CD4-positive, alpha-beta T cell treated with Interferon alpha-2 for 1 hour (primary cell): ENCODE results near the gene ERO1B.
"Not testable (repeated sequence)": the region's sequence is repeated elsewhere in the genome, so short reads cannot be mapped to it uniquely, and the experiment has no call there.

Experiments used
- DNase-seq, 2 donors: peaks; one replicate each; pipeline ENCODE4 v3.0.0-alpha.2; 2020 to 2022

The ERO1B gene

DNA sequence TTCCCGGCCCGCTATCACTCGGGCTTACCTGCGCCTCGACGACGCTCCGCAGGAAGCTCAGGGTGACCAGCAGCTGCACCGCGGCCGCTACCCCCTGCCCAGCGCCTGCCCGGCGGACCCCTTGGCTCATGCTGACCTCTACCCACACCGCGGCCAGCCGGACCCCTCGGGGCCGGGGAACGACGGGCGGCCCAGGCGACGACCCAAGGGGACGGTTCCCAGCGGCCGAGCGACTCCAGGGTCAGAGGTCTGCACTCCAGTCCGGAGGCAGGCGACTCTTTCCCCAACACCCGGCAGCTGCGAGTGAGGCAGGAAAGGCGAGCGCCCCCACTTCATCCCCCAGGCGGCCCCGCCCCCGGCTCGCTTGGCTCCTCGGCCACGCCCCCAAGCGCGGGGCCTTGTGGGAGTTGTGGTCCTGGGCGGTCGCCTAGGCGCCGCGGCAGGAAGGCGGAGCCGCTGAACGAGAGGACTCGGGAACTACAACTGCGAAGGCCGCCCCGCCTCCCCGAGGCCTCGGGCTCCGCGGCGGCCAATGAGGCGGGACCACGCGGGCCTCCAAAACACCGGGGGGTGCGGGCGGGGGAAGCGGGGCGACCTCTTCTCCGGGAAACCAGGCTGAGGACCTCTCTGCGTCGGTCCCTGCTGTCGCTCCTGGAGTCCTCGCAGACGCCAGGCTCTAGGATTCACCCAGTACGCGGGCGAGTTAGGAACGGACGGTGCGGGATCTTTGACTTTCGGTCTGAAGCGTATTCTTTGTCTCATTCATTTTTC is at the start of gene ERO1B:
ERO1B (minus strand) TSS at position 305 of the 771 bp plus-strand sequence; CDS start at position 130, 175 bp downstream.
- peak; percentile 97 to 98 for DNase-seq

GRCh38 chr1:236331412-236331811 is 49.7 kb upstream of the ERO1B start:
- not testable (repeated sequence) for DNase-seq

GRCh38 chr1:236326432-236326831 is 44.7 kb upstream of the ERO1B start:
- no peak for DNase-seq

GRCh38 chr1:236325567-236325966 is 43.8 kb upstream of the ERO1B start:
- no peak for DNase-seq

- no peak for DNase-seq
Observed at GRCh38 chr1:236323819-236324411, 42.2 kb upstream of the ERO1B start.

DNA sequence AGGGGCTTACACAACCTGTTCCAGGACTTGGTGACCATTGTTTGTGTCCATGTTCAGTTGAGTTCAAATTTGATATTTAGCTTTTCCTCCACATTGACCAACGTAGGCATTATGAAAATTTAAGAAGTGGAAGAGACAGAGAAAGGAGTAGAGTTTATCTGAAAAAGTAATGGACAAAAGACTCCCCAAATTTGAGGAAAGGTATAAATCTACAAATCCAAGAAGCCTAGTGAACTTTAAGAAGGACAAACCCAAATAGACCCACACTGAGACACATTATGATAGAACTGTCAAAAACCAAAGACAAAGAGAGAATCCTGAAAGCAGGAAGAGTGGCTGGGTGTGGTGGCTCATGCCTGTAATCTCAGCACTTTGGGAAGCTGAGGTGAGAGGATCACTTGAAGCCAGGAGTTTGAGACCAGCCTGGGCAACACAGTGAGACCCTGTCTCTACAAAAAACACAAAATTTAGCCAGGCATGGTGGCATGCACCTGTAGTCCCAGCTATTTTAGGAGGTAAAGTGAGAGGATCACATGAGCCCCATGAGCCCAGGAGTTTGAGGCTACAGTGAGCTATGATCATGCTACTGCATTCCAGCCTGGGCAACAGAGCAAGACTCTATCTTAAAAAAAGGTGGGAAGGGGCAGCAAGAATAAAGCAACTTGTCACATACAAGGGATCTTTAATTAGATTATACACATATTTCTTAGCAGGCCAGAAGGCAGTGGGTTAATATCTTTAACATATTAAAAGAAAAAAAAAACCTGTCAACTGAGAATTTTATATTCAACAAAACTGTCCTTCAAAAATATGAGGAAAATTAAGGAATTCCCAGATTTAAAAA is 41.0 kb upstream of the ERO1B start:
- no peak for DNase-seq

DNA sequence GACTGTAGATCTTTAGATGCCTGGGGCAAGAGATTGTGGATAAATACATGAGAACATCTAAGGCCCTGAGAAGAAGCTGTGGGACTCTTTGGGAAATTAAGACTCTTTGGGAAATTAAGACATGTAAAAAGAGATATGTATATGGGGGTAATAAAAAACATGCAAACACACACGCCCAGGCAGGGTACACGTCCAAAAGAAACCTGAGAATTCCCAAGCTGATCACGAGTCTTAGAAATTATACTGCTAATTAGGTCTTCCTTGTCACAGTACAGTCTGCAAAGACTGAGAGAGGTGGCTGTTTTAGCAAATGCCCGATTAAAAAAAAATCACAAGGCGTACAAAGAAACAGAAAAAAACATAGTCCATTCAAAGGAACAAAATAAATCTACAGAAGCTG is 39.3 kb upstream of the ERO1B start:
- no peak for DNase-seq

DNA sequence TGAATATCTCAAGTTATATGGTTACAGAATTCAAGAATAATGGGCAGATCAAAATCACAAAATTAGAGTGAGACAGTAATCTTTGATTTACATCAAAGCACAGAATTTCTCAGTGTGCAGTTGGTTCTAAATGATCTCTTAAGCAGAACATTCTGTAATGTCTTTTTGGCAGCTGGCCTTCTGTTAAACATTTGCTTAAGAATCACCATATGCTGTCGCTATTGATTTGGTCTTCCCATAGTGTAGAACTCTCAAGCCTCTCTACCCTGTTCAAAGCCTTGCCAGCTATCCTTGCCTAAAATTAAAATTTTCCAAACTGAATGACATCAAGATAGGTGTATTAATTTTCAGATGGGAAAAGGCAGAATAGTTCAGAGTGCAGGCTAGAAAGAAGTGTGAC is 38.9 kb upstream of the ERO1B start:
- no peak for DNase-seq

DNA sequence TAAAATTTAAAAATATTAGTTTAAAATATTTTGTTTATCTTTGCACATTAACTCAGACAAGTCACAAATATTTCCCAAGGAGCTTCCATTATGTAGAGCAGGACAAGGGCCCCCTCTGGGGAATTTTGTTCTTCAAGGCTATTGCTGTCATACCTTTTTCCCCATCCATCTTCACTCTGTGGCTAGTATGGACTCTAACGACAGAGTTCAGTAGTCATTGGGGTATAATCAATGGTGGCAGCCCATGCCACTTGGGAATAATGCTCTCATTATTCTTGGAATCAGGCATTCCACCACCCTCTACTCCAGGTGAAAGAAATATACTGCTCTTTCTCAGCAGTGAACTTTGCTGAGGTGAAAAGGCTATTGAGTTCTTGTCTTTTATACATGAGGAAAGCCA is 38.5 kb upstream of the ERO1B start:
- no peak for DNase-seq

DNA sequence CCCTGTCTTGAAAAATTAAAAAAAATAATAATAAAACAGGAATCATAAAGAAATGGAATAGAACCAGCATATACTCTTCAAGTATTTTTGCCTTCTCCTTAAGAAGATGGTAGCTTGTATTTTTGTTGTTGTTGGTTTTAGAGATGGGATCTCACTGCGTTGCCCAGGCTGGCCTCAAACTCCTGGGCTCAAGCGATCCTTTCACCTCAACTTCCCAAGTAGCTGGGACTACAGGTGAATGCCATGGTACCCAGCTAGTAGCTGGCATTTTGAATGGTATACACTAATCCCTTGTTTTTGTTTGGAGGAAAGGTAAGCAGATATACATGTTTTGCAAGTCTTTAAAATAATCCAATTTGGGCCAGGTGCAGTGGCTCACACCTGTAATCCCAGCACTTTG is 34.7 kb upstream of the ERO1B start:
- no peak for DNase-seq

DNA sequence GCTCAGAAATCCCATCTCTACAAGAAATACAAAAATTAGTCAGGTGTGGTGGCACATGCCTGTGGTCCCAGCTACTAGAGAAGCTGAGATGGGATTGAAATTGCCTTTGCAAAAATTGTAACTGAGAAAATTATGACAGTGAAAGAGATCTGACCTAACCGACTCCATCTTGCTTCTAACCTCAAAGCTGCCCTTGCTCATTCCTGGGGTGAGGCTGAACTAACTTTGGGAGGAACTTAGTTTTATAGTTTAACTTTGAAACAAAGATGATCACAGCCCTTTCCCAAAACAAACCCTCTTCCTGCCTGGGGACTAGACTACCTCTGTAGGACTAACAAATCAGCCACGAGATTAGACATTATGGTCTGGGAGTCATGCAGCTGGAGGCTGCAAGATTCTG is 33.8 kb upstream of the ERO1B start:
- no peak for DNase-seq

DNA sequence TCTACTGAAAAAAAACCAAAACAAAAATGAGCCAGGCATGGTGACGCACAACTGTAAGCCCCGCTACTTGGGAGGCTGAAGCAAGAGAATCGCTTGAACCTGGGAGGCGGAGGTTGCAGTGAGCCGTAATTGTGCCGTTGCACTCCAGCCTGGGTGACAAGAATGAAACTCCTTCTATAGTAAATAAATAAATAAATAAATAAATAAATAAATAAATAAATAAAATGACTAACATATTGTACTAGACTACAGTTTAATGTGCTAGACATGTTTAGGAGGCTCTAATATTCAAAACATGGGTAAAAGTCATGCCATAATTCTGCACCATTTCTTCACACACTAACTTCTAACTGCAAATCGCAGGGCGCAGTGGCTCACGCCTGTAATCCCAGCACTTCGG is 33.3 kb upstream of the ERO1B start:
- DNase-seq, result no peak

DNA sequence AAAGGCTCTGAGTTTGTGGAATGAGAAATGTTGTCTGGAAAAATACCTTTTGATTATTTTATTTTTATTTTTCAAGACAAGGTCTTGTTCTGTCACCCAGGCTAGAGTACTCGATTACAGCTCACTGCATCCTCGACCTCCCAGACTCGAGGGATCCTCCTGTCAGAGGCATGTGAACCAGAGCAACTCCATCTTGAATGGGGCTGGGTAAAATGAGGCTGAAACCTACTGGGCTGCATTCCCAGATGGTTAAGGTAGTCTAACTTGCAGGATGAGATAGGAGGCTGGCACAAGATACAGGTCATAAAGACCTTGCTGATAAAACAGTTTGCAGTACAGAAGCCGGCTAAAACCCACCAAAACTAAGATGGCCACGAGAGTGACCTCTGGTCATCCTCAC is 32.3 kb upstream of the ERO1B start:
- not testable (repeated sequence) for DNase-seq

- no peak for DNase-seq
Observed at GRCh38 chr1:236313427-236313826, 31.7 kb upstream of the ERO1B start.

DNA sequence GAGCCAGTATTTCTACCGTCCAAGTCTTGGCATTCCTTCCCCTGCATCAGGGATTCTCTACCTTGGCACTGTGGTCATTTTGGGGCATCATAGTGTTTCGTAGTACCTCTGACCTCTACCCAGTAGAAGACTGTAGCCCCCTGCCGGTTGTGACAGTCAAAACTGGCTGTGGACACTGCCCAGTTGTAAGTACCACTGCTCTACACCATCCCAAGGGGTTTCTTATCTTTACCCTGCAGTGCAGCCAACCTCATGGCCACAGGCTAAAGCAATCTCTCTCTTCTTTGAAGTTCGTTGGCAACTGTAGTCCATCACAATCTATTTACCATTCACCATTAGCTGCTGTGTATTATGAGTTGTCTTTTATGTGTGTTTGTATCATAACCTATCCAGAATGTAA is 29.3 kb upstream of the ERO1B start:
- DNase-seq, result no peak

GRCh38 chr1:236308827-236309226 is 27.1 kb upstream of the ERO1B start:
- no peak for DNase-seq

DNA sequence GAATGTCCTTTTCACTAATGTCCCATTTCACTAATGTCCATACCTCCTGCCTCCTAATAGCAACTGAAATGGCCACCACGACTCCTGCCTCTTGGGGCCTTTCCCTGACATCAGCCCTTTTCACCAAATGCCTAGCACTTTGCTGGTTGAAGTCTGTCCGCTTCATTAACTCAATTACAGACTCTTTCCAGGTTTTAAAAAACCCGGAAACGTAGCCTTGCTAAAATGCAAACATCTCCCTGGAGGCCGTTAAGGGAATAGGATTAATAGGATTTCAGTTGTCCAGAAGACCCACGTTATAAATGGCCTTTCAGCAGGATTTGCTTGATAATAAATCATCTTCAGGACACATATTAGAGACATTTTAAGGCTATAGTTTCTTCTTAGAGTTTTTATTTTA is 25.7 kb upstream of the ERO1B start:
- DNase-seq, result no peak

DNA sequence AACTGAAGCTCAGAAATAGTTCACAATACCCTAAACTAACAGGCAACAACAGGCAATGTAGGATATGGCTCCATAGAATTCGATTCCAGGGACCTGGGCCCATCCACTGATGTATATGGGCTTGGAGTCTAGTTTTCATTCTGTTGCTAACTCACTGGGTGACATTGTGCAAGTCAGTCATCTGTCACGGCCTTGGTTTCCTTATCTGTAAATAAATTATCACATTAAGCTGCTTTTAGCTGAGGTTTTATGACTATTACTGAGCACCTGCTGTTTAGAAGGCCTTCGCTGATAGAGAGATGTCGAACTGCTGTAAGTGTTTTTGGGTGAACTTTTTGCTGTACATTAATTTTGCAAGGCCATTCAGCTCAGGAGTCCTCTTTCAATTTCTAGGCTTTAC is 22.9 kb upstream of the ERO1B start:
- DNase-seq, result no peak

DNA sequence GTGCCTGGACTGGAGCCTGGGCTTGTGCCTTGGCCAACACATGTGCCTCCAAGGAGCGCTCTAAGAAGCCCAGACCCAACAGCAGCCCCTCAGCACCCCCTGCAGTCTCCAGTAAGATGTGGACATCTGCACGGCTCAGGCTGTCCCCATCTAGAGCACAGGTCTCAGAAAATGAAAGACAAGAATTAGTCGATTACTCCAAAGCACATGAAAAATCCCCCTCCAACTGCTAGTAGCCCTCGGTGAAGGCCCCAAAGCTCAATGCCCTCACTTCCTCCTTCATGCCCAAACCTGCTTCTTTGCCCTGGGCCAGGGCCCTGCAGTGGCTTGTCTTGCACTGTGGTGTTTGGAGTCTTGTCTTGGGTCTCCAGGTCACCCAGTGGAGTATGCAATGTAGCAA is 21.9 kb upstream of the ERO1B start:
- no peak for DNase-seq

DNA sequence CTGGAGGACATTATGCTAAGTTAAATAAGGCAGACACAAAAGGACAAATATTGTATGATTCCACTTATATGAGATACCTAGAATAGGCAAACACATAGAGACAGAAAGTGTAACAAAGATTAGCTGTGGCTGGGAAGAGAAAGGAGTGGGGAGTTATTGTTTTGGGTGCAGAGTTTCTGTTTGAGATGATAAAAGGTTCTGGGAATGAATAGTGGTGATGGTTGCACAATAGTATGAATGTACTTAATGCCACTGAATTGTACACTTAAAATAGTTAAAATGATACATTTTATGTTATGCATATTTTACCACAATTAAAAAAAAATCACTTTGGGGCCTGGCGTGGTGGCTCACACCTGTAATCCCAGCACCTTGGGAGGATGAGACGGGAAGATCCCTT is 21.2 kb upstream of the ERO1B start:
- DNase-seq, result no peak

GRCh38 chr1:236301958-236302335 is 20.2 kb upstream of the ERO1B start:
- no peak for DNase-seq

DNA sequence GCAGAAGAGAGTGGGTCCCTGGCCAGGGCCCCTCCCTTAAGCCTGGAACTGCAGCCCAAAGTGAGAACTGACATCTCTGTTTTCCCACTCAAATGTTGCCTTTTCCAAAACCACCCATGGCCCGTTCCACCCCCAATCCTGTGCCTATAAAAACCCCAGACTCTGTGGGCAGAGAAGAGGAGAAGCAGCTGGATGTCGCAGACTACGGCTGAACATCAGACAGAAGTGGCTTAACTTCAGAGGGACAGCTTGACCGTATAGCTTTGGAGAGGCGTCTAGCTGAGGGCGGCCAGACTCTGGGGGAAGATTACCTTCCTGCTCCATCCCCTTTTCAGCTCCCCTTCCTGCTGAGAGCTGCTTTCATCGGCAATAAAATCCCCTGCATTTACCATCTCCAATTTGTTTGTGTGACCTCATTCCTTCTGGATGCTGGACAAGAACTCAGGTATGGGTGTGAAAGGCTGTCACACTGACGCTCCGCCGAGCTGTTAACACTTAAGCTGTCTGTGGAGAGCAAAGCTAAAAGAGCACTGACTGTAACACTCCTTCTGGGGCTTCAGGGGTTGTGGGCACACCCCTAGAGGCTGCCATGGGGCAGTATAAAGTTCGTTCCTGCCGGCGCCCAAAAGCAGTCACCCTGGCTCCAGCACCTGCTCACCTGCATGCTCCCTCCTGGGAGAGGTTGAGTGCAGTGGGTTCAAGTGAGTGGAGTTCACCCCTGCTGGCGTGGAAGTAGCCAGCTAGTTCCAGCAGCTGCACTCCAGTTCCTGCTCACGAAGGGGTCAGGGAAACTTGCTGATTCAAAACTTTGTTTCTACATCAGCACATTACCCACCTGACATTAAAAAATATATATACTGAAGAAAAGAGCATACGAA is 19.6 kb upstream of the ERO1B start:
- no peak for DNase-seq

GRCh38 chr1:236297161-236297560 is 15.4 kb upstream of the ERO1B start:
- no peak for DNase-seq
